MM.1S (cell line): ENCODE results near the gene CLTA.

ENCODE experiments used
- DNase-seq: peaks from one replicate; pipeline ENCODE4 v3.0.0-alpha.2; 2015
- H2AFZ ChIP-seq: fragments of 300-600 bp; sonication (generic); 2 replicates; pipeline ENCODE4 v1.6.0; 2016; ENCODE audit warnings: antibody characterized with exemption, low read length
- H3F3A ChIP-seq: fragments of 300-600 bp; sonication (generic); 2 replicates; pipeline ENCODE4 v1.6.1; 2016; ENCODE audit warnings: mild to moderate bottlenecking, antibody characterized with exemption, low read length, moderate library complexity, mixed read lengths; ENCODE audit not compliant: insufficient read depth
- H3K27ac ChIP-seq: fragments of 300-600 bp; sonication (generic); 2 replicates; pipeline ENCODE4 v1.5.1; 2016; ENCODE audit warnings: mild to moderate bottlenecking, low read length
- H3K27me3 ChIP-seq: fragments of 300-600 bp; sonication (generic); replicated peaks from 2 replicates; pipeline ENCODE4 v1.6.0; 2016; ENCODE audit warnings: low read length; ENCODE audit not compliant: insufficient read depth
- H3K36me3 ChIP-seq: fragments of 300-600 bp; sonication (generic); replicated peaks from 2 replicates; pipeline ENCODE4 v1.6.1; 2016; ENCODE audit warnings: mild to moderate bottlenecking, low read length, mixed read lengths; ENCODE audit not compliant: insufficient read depth
- H3K4me1 ChIP-seq: fragments of 300-600 bp; sonication (generic); 2 replicates; pipeline ENCODE4 v1.6.1; 2016; ENCODE audit warnings: low read length, mixed read lengths
- H3K4me2 ChIP-seq: fragments of 300-600 bp; sonication (generic); 2 replicates; pipeline ENCODE4 v1.6.0; 2016; ENCODE audit warnings: low read depth, low read length
- H3K4me3 ChIP-seq: fragments of 300-600 bp; sonication (generic); 2 replicates; pipeline ENCODE4 v1.5.1; 2016; ENCODE audit warnings: low read length, mixed read lengths
- H3K79me2 ChIP-seq: fragments of 300-600 bp; sonication (generic); 2 replicates; pipeline ENCODE4 v1.6.1; 2016; ENCODE audit warnings: mixed run types, low read length, mixed read lengths
- H3K9ac ChIP-seq: fragments of 300-600 bp; sonication (generic); 2 replicates; pipeline ENCODE4 v1.6.1; 2016; ENCODE audit warnings: low read length, mixed read lengths
- H3K9me2 ChIP-seq: fragments of 300-600 bp; sonication (generic); replicated peaks from 2 replicates; pipeline ENCODE4 v1.6.1; 2016; ENCODE audit warnings: mild to moderate bottlenecking, low read length, mixed read lengths; ENCODE audit not compliant: insufficient read depth
- H3K9me3 ChIP-seq: fragments of 300-600 bp; sonication (generic); replicated peaks from 2 replicates; pipeline ENCODE4 v1.6.1; 2016; ENCODE audit warnings: mild to moderate bottlenecking, low read length, mixed read lengths; ENCODE audit not compliant: insufficient read depth
- H4K20me1 ChIP-seq: fragments of 300-600 bp; sonication (generic); 2 replicates; pipeline ENCODE4 v1.6.1; 2016; ENCODE audit warnings: mild to moderate bottlenecking, low read length, moderate library complexity, mixed read lengths; ENCODE audit not compliant: insufficient read depth
- EZH2 ChIP-seq: fragments of 300-600 bp; sonication (generic); optimal IDR thresholded peaks from 2 replicates; pipeline ENCODE3; 2017; ENCODE audit warnings: low read depth, mild to moderate bottlenecking, antibody characterized with exemption, low read length, mixed read lengths
- EZH2phosphoT487 ChIP-seq: fragments of 300-600 bp; sonication (generic); IDR thresholded peaks from 2 replicates; pipeline ENCODE4 v1.6.1; 2018; ENCODE audit warnings: antibody characterized with exemption, low read length
- TF ChIP-seq, protein P1 (sequence below): fragments of 300-600 bp; sonication (generic); IDR thresholded peaks from 2 replicates; pipeline ENCODE4 v1.5.1; 2016; ENCODE audit warnings: antibody characterized with exemption, low read length, mixed read lengths

Gene CLTA

DNA sequence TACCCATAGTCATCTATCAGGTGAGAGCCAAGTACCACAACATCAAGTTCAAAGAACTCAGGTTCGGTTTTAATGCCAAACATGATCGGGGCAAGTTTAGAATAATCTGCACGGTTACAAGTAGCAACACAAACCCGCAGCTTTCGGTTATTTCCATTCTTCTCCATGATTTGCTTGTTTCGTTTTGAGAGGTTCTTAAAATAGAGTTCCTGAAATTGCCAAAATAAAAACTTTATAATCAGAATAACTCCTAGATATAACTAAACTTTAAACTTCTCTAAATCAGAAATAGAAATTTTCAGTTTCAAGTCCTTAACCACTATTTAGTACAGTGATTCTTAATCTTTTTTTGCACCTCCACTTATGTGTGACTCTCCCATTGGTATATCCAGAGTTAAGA is 58.5 kb downstream of the CLTA start:
- Histone ChIP-seq H3K4me3 (peak overlapping the region; percentile 20; the same call in 1 of the 2 replicates), H3K9me2 (no peaks in the 10 kb centered on the region), H3K27ac (peak overlapping the region; percentile 18; the same call in 1 of the 2 replicates), H3K4me1 (peaks cover 11% of the 10 kb centered on the region), H3K79me2 (no peaks in the 10 kb centered on the region), H3K27me3 (no peaks in the 10 kb centered on the region), H4K20me1 (no peaks in the 10 kb centered on the region), H3K36me3 (no peaks in the 10 kb centered on the region), H3F3A (peaks cover 15% of the 10 kb centered on the region), H3K4me2 (peak overlapping the region; percentile 69), H2AFZ (no peak overlapping the region), H3K9me3 (no peaks in the 10 kb centered on the region), H3K9ac (no peak overlapping the region)
- TF ChIP-seq EZH2phosphoT487 = no peak
- TF ChIP-seq EZH2 = no peak
- TF ChIP-seq, protein P1, sequence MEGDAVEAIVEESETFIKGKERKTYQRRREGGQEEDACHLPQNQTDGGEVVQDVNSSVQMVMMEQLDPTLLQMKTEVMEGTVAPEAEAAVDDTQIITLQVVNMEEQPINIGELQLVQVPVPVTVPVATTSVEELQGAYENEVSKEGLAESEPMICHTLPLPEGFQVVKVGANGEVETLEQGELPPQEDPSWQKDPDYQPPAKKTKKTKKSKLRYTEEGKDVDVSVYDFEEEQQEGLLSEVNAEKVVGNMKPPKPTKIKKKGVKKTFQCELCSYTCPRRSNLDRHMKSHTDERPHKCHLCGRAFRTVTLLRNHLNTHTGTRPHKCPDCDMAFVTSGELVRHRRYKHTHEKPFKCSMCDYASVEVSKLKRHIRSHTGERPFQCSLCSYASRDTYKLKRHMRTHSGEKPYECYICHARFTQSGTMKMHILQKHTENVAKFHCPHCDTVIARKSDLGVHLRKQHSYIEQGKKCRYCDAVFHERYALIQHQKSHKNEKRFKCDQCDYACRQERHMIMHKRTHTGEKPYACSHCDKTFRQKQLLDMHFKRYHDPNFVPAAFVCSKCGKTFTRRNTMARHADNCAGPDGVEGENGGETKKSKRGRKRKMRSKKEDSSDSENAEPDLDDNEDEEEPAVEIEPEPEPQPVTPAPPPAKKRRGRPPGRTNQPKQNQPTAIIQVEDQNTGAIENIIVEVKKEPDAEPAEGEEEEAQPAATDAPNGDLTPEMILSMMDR = no peak
- peak; percentile 45 for DNase-seq

DNA sequence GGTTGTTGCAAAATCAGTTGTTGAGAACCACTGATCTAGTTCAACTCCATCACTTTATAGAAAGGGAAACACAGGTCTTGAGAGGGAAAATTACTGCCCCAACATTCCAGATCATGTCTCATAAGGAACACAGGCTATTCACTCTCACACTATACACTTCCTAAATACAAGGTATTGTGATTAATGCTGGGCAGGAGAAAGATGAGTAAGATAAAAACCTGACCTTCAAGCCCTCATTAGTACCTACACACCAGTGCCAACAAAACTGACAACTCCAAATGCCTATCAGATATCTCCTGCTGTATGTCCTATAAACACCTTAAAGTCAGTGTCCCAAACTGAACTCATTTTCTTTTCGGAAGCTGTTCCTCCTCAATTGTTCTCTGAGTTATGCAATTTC is 59.4 kb downstream of the CLTA start:
- H3K36me3 ChIP-seq = no peaks in the 10 kb centered on the region
- no peak overlapping the region for H3K9ac ChIP-seq
- no peak overlapping the region for H3K27ac ChIP-seq
- peaks cover 11% of the 10 kb centered on the region for H3K4me1 ChIP-seq
- H4K20me1 ChIP-seq = no peaks in the 10 kb centered on the region
- no peak overlapping the region for H3K4me2 ChIP-seq
- no peaks in the 10 kb centered on the region for H3K9me2 ChIP-seq
- no peaks in the 10 kb centered on the region for H3K9me3 ChIP-seq
- no peaks in the 10 kb centered on the region for H3K79me2 ChIP-seq
- DNase-seq = no peak
- H3K4me3 ChIP-seq = no peak overlapping the region
- peaks cover 15% of the 10 kb centered on the region for H3F3A ChIP-seq
- H3K27me3 ChIP-seq = no peaks in the 10 kb centered on the region
- H2AFZ ChIP-seq = no peak overlapping the region
- no peak for TF ChIP-seq EZH2phosphoT487

DNA sequence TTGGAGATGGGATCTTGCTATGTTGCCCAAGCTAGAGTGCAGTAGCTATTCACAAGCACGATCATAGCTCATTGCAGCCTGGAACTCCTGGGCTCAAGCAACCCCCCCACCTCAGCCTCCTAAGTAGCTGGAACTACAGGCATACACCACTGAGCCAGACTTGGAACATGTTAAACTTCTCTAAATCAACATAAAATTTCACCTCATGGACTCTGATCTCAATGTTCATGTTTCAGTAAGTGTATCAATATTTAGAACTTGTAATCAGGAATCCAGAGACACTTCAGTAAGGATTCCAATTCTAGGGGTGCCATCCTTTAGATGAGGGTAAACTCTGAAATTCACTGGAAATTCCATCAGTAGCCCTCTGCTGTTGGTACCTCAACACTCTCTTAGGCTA is 60.7 kb downstream of the CLTA start:
- Histone ChIP-seq H3K4me3 (no peak overlapping the region), H3K36me3 (no peaks in the 10 kb centered on the region), H3K9me3 (no peaks in the 10 kb centered on the region), H4K20me1 (no peaks in the 10 kb centered on the region), H3K9ac (no peak overlapping the region), H3K79me2 (peaks cover 1% of the 10 kb centered on the region; the same call in 1 of the 2 replicates), H3K4me2 (no peak overlapping the region), H3K27ac (no peak overlapping the region), H3K27me3 (no peaks in the 10 kb centered on the region), H3K9me2 (no peaks in the 10 kb centered on the region), H3F3A (peaks cover 15% of the 10 kb centered on the region), H2AFZ (no peak overlapping the region), H3K4me1 (peaks cover 11% of the 10 kb centered on the region)
- DNase-seq = no peak
- TF ChIP-seq EZH2 (no peak), EZH2phosphoT487 (no peak)
- TF ChIP-seq, protein P1 = no peak

DNA sequence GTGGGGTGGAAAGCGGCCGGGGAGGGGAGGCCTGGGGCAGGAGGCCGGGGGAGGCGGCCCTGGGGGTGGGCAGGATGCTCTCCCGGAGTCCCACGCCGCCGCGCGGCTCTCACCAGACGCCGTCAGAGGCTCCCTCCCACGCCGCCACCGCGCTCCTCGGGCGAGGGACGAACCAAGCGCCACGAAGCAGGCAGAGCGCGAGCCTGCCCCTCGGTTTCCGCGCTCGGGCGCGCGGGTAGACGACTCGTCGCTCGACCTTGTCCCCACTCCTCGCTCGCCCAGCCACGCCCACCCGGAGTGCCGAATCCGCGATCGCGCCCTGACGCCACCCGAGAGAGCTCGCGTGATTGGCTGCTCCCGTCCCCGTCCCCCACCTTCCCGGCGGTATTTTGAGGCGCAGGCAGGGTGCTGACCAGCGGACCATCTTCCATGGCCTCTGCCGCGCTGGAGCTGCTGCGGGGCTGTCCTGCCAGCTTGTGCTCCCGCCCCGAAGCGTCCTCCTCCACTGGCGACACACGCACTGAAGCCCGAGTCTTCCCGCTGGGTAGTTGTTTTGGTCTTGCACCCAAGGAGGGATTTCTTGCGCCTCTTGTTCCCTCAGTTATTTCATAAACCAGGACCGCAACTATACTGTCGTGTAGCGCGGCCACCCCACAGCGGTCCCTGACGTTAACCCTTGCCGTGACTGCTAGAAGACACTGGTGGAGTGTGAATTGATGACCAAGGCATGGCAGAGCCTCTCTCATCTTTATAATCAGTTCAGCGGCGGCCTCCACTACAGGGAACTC is 67.7 kb downstream of the CLTA start, which contains the start of gene GNE:
GNE (minus strand) TSS at position 241 of the 788 bp plus-strand sequence. CDS start 9,093 bp downstream, outside the sequence.
- H3K27ac ChIP-seq = peak within 1 kb of the TSS; percentile 31; the same call in 1 of the 2 replicates
- H3K4me1 ChIP-seq = 0 out of 2 replicates have a peak, but pooled peaks cover 3% of the 10 kb centered on the region
- H3K4me3 ChIP-seq = peak within 1 kb of the TSS; percentile 83
- DNase-seq = peak; percentile 82
- no peaks in the 10 kb centered on the region for H3K9me2 ChIP-seq
- H3K4me2 ChIP-seq = peak within 1 kb of the TSS; percentile 77
- TF ChIP-seq, protein P1 = no peak
- no peak for TF ChIP-seq EZH2
- TF ChIP-seq EZH2phosphoT487 = no peak
- H3K36me3 ChIP-seq = no peaks in the 10 kb centered on the region
- no peaks in the 10 kb centered on the region for H4K20me1 ChIP-seq
- peaks cover 10% of the 10 kb centered on the region; the same call in 1 of the 2 replicates for H3K79me2 ChIP-seq
- H3K9me3 ChIP-seq = no peaks in the 10 kb centered on the region
- H3K27me3 ChIP-seq = no peaks in the 10 kb centered on the region
- H2AFZ ChIP-seq = peak within 1 kb of the TSS; percentile 92
- no peaks in the 10 kb centered on the region; the same call in none of the 2 replicates for H3F3A ChIP-seq
- peak within 1 kb of the TSS; percentile 64; the same call in 1 of the 2 replicates for H3K9ac ChIP-seq
